HG03108 (cell line): ENCODE data around the gene SLC51B.
"Not testable (repeated sequence)": the region's sequence is repeated elsewhere in the genome, so short reads cannot be mapped to it uniquely, and the experiment has no call there.

Experiments used
- ATAC-seq: cut with Tn5 transposase; IDR thresholded peaks from one replicate; pipeline ENCODE4 v1.9.1; 2021; ENCODE audit warnings: moderate library complexity; ENCODE audit not compliant: unreplicated experiment

Gene SLC51B

DNA sequence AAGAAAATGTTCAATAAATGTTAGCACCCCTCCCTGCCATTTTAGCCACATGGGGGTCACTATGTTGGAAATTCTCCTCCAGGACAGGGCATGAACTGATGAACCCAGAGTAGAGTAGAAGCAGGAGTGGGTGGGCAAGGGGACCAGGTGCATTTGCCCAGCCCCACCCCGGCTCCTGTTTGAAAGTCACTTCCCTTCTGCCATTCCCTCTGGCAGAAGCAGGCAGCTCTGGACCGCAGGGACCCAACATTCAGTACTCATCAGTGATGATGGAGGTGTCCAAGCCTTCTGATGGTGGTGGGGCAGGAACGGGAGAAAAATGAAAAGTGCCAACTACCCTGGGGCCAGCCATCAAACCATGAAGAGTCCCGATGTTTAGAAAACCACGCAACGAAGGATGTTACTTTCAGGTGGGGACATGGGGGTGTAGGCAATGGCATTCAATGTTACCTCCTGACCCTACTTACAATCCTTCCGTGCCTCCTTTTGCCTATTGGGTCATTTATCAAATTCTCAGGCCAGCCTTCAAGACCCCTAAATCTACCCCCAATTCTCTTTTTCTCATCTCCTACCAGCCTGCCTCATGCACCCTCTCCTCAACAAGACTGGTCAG, 52.6 kb downstream of the SLC51B start:
- no peak for ATAC-seq

GRCh38 chr15:65099336-65099735, 54.1 kb downstream of the SLC51B start:
- ATAC-seq, result no peak

DNA sequence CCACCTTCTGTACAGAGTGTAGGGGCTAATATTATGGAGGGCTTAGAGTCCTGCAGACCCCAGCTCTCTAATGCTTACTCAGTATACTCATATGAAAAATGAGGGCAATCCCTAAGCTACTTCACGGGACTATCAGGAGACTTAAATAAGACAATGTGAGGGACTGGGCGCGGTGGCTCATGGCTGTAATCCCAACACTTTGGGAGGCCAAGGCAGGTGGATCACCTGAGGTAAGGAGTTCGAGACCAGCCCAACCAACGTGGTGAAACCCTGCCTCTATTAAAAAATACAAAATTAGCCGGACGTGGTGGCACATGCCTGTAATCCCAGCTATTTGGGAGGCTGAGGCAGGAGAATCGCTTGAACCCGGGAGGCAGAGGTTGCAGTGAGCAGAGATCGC, 54.6 kb downstream of the SLC51B start:
- not testable (repeated sequence) for ATAC-seq

DNA sequence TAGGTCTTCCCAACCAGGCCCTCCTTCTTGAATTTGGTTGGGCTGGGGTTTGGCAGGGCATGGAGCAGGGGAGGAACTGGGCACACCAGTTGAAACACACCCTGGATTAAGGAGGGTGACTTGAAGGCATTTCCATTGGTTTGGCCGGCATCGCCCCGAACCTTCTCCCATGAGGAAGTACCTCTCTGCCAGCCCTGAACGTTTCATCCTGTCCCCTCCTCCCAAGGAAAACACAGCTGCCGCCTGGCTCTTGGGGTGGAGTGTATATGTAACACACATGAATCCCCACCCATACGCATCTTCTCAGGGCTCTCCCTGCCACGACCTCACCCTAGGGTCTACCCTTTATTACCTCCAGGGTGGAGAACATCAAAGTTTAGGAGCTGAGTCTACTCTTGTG, 55.3 kb downstream of the SLC51B start:
- ATAC-seq, result no peak

- no peak for ATAC-seq
Observed at GRCh38 chr15:65101411-65101890, 56.3 kb downstream of the SLC51B start.

GRCh38 chr15:65101891-65102708, 56.9 kb downstream of the SLC51B start:
- no peak for ATAC-seq

GRCh38 chr15:65102912-65103311, 57.7 kb downstream of the SLC51B start:
- no peak for ATAC-seq
